ENCODE data around the gene CCDC85A. TPM values are rescaled to one million over a fixed set of nuclear protein-coding genes. Genes with fewer than 3 reads are reported as not detected.
"Not testable (repeated sequence)": the region's sequence is repeated elsewhere in the genome, so short reads cannot be mapped to it uniquely, and the experiment has no call there.

Gene CCDC85A
- total RNA-seq, result not detected

DNA sequence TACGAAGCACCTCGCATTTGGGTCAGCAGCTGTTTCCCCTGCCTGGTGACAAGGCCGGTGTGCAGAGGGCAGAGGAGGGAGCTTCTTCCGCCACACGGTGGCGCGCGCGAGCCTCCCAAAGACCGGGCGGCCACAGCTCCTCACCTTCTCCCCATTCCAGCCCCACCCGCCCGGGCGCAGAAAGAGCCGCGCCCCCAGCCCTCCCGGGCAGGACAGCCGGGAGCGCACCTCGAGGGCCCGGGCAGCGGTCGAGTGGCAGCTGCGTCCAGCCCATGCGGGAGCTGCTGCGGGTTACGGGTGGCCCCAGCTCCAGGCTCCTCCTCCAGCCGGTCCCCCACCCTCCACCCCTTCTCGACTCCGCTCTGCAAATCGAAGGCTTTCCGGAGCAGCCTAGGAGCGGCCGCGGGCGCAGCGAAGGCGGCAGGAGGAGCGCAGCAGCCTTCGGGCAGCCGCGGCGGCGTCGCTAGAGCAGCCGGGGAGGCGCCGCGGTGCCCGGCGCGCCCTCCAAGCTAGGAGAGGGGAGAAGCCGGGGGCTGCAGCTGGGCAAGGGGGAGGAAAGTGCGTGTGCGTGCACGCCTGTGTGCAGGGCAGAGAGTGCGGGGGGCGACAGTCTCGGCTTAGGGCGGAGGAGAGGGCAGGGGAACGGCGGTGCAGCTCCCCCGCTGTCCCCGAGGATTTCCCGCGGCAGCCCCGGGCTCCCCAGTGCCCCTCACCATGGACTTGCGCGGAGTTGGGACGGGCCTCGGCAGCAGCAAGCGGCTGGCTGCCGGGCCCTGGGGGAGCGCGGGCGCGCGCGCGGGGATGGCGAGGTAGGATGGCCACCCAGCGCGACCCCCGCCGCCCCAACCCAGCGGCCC lies at the start of gene CCDC85A:
Gene CCDC85A (plus strand): TSS at position 348 of the 857 bp plus-strand sequence. CDS start 635 bp downstream, outside the sequence.
- peak; percentile 74 for DNase-seq
- Mint-ChIP-seq H3K36me3 (no peaks in the 10 kb centered on the region), H3K9me3 (no peaks in the 10 kb centered on the region), H3K4me3 (peak within 1 kb of the TSS; percentile 26), H3K27ac (no peak within 1 kb of the TSS), H3K27me3 (peaks cover 74% of the 10 kb centered on the region), H3K4me1 (no peaks in the 10 kb centered on the region)

DNA sequence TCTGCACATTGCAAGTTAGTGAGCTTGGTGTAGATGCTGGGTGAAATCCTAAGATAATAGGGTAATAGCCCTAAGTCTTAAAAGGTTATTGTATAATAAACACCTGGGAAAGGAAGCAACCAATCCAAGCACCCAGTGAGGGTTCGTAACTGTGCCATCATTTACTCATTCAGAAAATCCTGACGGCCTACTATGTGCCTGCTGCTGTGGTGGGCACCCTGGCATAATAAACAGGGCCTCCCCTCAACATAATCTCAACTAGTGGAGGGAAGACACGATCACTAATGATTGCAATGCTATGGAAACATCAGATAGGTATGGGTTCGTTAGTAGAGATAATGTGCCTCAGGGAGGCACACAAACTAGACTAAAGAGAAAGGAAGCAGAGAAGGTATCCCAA lies 48.9 kb upstream of the CCDC85A start:
- Mint-ChIP-seq H3K27ac (no peak overlapping the region), H3K4me3 (no peak overlapping the region), H3K36me3 (no peaks in the 10 kb centered on the region), H3K4me1 (no peaks in the 10 kb centered on the region), H3K9me3 (peaks cover 1% of the 10 kb centered on the region), H3K27me3 (no peaks in the 10 kb centered on the region)
- no peak for DNase-seq

DNA sequence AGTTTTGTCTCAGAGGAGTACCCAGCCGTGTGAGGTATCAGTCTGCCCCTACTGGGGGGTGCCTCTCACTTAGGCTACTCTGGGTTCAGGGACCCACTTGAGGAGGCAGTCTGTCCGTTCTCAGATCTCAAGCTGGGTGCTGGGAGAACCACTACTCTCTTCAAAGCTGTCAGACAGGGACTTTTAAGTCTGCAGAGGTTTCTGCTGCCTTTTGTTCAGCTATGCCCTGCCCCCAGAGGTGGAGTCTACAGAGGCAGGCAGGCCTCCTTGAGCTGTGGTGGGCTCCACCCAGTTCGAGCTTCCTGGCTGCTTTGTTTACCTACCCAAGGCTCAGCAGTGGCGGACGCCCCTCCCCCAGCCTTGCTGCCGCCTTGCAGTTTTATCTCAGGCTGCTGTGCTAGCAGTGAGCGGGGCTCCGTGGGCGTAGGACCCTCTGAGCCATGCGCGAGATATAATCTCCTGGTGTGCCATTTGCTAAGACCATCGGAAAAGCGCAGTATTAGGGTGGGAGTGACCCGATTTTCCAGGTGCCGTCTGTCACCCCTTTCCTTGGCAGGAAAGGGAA lies 41.2 kb upstream of the CCDC85A start:
- not testable (repeated sequence) for H3K27me3 Mint-ChIP-seq, H3K4me1 Mint-ChIP-seq, H3K27ac Mint-ChIP-seq, DNase-seq, H3K36me3 Mint-ChIP-seq, H3K4me3 Mint-ChIP-seq, H3K9me3 Mint-ChIP-seq

DNA sequence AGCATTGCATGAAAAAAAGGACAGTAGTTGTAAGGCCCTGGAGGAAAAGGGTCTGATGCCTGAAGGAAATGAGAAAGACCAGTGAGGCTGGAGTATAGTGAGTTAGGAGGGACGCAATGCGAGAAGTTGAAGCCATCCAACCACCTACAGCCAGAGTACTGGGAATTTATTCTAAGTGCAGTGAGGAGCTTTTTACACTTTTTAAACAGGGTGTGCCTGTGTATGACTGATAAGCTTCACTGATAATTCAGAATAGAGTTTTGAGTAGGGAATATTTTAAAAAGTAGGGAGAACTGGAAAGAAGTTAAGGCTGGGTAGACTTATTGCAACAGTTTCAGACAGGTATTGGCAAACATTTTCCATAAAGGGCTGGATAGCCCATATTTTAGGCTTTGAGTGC lies 35.9 kb upstream of the CCDC85A start:
- Mint-ChIP-seq H3K27ac (no peak overlapping the region), H3K4me1 (no peaks in the 10 kb centered on the region), H3K36me3 (no peaks in the 10 kb centered on the region)

DNA sequence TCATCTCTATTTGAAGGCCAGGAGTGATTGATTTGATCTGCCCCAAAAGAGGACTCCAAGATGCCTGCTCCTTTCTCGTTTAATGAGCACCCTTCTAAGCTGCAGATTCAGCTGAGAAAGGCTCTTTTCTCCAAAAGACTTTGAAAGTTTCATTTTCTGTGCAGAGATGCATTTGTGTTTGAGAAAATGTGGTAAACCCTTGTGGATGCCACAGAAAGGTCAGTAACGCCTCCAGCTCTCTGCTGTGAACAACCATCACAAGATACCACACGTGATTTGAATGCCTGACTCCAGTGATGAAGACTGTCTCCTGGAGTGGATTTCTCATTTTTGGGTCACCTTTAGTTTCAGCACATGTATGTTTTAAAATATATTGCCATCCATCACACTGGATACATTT lies 35.0 kb upstream of the CCDC85A start:
- Mint-ChIP-seq H3K9me3 (no peaks in the 10 kb centered on the region), H3K27ac (no peak overlapping the region), H3K4me3 (no peak overlapping the region), H3K4me1 (no peaks in the 10 kb centered on the region), H3K36me3 (no peaks in the 10 kb centered on the region), H3K27me3 (peaks cover 3% of the 10 kb centered on the region)
- DNase-seq, result no peak

More for the DNA sequence above, 35.9 kb upstream of the CCDC85A start:
- Mint-ChIP-seq H3K9me3 (no peaks in the 10 kb centered on the region), H3K27me3 (peaks cover 3% of the 10 kb centered on the region), H3K4me3 (no peak overlapping the region)
- DNase-seq, result no peak

DNA sequence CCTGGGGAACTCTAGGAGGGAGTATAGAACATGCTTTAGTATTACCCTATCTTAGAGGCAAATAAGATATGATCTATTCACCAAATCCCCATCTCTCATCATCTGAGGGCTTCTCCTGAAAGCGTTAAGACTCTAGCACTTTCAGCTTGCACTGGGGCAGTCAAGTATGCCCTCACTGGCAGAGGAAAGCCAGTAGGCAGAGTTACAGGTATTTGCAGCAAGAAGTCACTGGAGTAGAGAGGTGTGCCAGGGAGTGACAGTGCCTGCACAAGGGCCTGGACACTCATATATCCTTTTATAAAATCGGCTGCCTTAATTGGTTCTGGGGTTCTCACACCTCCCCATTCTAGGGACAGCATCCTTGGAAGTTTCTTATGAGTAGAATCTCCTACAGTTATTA lies 31.9 kb upstream of the CCDC85A start:
- Mint-ChIP-seq H3K4me3 (no peak overlapping the region), H3K27ac (no peak overlapping the region), H3K4me1 (no peaks in the 10 kb centered on the region), H3K9me3 (no peaks in the 10 kb centered on the region), H3K27me3 (peaks cover 5% of the 10 kb centered on the region), H3K36me3 (no peaks in the 10 kb centered on the region)
- DNase-seq, result no peak

DNA sequence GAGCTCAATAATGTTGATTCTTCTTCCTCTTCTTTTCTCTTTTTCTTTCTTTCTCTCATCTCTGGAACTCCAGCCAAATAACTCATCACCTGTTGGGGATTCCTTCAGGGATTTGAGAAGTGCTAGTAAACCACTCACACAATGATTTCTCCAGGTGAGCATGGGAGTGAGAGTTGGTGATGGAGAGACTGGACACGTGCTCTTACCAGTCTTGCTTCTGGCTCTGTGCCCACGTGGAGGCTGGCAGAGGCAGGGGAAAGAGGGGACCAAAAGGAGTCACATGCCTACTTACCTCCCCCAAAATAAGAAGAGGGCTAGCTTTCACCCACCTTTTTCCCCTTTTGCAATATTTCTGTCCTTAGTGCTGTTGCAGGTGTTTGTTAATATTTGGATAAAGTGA lies 28.6 kb upstream of the CCDC85A start:
- no peak for DNase-seq
- Mint-ChIP-seq H3K27me3 (peaks cover 5% of the 10 kb centered on the region), H3K27ac (no peak overlapping the region), H3K4me1 (no peaks in the 10 kb centered on the region), H3K4me3 (no peak overlapping the region), H3K9me3 (no peaks in the 10 kb centered on the region), H3K36me3 (no peaks in the 10 kb centered on the region)

DNA sequence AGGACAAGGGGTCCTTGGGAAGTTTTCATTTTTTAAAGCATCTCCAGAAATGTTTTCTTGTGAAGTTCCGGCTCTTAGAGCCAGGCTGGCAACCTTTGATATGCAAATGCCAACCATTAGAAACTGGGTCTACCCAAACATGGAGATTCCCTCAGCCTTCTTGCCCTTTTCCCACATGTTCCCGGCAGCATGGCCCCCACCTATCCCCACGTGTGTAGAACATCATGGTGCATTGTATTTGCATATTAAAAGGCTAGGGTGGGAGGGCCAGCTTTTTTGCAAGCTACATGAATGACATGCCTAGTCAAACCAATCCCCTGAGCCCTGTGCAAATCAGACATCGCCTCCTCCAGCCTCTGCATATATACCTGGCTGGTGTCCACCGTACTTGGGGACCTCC lies 23.9 kb upstream of the CCDC85A start:
- not testable (repeated sequence) for H3K4me1 Mint-ChIP-seq

DNA sequence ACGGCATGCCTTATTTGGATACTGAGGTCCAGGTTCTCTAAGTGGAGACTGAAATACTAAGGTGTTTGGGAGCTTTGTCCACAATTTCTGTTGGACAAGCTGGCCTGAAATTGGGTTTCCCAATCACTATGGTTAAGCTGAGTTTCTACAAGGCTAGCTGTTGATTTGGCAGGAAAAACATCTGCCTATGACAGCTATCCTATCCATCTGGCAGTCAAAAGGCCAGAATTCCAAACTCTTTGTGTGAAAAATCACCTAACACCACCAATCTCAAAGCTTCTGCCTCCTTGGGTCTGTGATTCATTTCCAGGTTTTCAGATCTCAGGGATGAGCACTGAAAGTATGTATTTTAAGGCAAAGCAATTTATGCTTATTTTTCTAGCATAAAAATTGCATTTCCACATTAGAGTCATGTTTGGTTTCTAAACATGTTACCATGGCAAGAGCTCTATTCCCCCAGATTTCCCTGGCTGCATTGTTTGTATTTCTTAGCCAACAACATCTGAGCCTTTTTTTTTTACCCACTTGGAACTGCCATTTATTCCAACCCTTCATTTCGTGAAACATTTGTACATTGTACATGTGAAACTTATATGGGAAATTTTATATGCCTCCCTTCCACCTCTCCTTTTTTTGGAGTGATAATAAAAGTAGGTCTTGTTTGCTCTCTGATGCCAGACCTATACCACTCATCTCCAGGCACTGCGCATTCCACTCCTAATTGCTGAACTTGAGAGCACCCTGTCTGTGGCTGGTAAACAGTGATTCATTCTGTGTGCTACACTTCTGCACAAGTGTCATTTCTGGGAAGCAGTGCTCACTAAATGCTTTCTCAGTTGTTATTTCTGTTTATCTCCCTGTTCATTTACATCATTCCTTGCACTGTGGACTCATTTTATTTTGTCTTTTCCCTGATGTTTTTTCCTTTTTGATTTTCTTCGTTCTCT lies 15.9 kb upstream of the CCDC85A start:
- Mint-ChIP-seq H3K4me3 (no peak overlapping the region), H3K4me1 (no peaks in the 10 kb centered on the region), H3K36me3 (no peaks in the 10 kb centered on the region), H3K27me3 (peaks cover 4% of the 10 kb centered on the region), H3K9me3 (peaks cover 3% of the 10 kb centered on the region), H3K27ac (no peak overlapping the region)
- no peak for DNase-seq

More for the DNA sequence above, 23.9 kb upstream of the CCDC85A start:
- not testable (repeated sequence) for H3K27me3 Mint-ChIP-seq, H3K9me3 Mint-ChIP-seq, H3K4me3 Mint-ChIP-seq, H3K27ac Mint-ChIP-seq, H3K36me3 Mint-ChIP-seq, DNase-seq

DNA sequence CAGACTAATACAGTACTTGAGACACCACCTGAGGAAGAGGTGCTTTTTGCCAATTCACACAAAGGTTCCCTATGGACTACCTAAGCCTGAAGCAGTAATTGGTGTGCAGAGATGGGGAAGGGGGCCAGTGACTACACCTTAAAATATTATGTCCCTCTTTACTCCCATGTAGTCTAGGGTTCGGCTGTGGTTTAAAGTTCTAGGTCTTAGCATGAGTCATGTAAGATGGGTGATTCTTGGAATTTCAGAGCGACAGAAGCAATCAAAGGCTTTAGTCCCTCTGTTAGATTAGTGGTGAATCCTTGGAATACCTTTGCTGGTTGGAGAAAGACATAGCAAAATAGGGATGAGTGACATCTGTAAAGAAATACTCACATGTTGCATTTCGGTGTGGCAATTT lies 14.3 kb upstream of the CCDC85A start:
- no peak for DNase-seq
- H3K4me1 Mint-ChIP-seq, result no peaks in the 10 kb centered on the region
- H3K36me3 Mint-ChIP-seq, result no peaks in the 10 kb centered on the region
- peaks cover 2% of the 10 kb centered on the region for H3K9me3 Mint-ChIP-seq
- no peak overlapping the region for H3K4me3 Mint-ChIP-seq
- H3K27me3 Mint-ChIP-seq, result peaks cover 4% of the 10 kb centered on the region
- no peak overlapping the region for H3K27ac Mint-ChIP-seq

DNA sequence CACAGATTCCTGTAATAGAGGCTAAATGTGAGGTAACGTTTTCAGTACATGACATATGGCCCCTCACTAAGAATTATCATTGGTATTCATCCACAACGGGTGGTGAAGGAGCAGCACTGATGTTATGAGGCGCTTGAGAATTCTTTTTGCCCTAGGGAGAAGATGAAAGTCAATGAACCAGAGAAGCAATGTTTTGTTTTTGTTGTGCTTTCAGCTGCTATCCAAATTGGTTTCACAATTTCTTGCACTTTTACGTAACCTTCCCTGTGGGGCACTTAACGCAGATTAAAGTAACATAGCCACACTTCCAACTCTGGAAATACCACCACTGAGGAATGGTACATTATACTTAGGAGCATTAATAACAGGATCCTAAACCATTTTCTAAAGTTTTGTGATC lies 13.3 kb upstream of the CCDC85A start:
- H3K36me3 Mint-ChIP-seq, result no peaks in the 10 kb centered on the region
- no peak overlapping the region for H3K27ac Mint-ChIP-seq
- no peak overlapping the region for H3K4me3 Mint-ChIP-seq
- H3K4me1 Mint-ChIP-seq, result no peaks in the 10 kb centered on the region
- H3K27me3 Mint-ChIP-seq, result peaks cover 4% of the 10 kb centered on the region
- no peak for DNase-seq
- peaks cover 2% of the 10 kb centered on the region for H3K9me3 Mint-ChIP-seq

DNA sequence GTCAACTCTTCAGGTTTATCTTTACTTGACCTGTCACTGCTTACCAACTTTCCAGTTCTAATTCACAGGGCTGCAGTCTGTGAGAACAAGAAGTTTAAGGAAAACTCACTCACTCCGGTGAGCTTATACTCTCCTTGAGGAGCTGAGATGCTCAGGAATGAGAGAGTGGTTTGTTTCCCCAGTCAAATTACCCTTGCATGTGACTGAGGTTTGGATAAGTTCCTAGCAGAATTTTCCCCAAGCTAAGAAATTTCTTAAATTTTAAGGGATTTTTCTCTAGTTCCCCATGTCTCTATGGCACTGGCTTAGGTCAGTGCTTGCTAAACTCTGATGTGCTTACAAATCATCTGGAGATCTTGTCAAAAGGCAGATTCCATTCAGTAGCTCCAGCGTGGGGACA lies 12.8 kb upstream of the CCDC85A start:
- Mint-ChIP-seq H3K27ac (no peak overlapping the region), H3K36me3 (no peaks in the 10 kb centered on the region), H3K9me3 (peaks cover 2% of the 10 kb centered on the region), H3K27me3 (peaks cover 2% of the 10 kb centered on the region), H3K4me1 (no peaks in the 10 kb centered on the region), H3K4me3 (no peak overlapping the region)
- no peak for DNase-seq

DNA sequence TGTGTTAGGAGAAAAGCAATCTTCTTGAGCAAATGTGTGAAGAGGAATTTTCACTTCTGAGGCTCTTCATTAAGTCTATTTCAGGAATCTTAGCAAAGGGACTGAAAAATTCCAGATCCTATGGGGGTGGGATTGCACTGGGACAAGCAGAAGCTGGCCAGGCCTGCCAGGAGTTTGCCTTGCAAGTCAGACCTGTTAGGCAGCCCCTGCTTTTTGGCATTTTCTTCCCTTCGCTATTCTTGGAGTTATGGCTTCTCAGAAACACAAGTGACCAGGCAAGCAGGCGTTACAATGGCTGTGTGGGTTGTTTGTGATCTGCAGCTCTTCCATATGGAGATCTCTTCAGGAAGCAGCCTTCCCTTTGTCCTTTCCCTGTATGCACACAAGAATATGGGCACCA lies 8.0 kb upstream of the CCDC85A start:
- Mint-ChIP-seq H3K27me3 (peaks cover 26% of the 10 kb centered on the region), H3K4me1 (no peaks in the 10 kb centered on the region), H3K4me3 (no peak overlapping the region), H3K27ac (no peak overlapping the region), H3K9me3 (peaks cover 2% of the 10 kb centered on the region), H3K36me3 (no peaks in the 10 kb centered on the region)
- no peak for DNase-seq

DNA sequence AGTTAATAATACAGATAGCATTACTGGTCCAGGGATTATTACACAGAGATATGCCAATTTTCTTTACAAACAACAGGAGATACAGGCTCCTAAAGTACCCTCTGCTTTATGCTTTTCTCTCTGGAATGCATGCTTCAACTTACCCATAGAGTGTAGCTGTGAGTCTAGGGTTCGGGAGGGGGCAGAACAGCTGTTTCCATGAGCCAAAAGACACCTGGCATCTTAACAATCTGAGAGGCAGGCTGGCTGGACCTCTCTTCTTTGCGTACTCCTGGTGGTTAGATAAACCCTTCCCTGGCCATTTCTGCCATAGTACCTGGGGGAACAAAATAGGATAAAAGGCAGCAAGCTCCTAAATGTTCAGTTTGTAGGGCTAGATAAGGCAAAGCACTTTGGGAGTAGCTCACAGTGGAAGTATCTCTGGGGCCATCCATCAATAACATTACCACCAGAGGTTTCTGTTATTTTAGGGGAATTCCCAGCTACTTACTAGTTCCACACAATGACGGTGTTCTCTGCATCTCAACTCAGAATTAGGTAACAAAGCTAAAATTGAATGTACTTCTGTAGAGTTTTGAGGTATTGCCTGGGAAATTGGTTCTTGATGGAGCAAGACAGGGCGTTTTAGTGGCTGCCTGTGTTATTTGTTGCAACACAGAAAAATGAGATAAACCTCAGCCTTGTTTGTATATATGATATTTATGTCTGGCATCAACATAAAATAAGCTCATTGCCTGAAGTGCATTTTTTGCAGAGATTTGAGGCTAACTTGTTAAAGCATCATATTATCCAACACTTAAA lies 6.2 kb upstream of the CCDC85A start:
- H3K4me3 Mint-ChIP-seq, result no peak overlapping the region
- H3K4me1 Mint-ChIP-seq, result no peaks in the 10 kb centered on the region
- peaks cover 40% of the 10 kb centered on the region for H3K27me3 Mint-ChIP-seq
- no peak overlapping the region for H3K27ac Mint-ChIP-seq
- no peaks in the 10 kb centered on the region for H3K9me3 Mint-ChIP-seq
- no peak for DNase-seq
- H3K36me3 Mint-ChIP-seq, result no peaks in the 10 kb centered on the region

Data from activated naive CD8-positive, alpha-beta T cell treated with anti-CD3 and anti-CD28 coated beads for 36 hours (primary cell).